Sigmoid colon (tissue), 7 donors: ENCODE measurements around the gene NIPA2. TPM values are rescaled to one million over a fixed set of nuclear protein-coding genes. Genes with fewer than 3 reads are reported as not detected.

Source experiments
- DNase-seq: peaks from one replicate; pipeline ENCODE4 v3.0.0-alpha.2; 2019
- H3K27ac ChIP-seq, 4 donors: fragments of 200-600 bp; sonication (generic); one replicate each; pipeline ENCODE4 v1.5.1; 2016 to 2019; ENCODE audit warnings: mild to moderate bottlenecking in 1 of 4
- H3K27me3 ChIP-seq, 3 donors: fragments of 200-600 bp; sonication (generic); one replicate each; pipeline ENCODE4 v1.5.1; 2019; ENCODE audit warnings: mild to moderate bottlenecking in 1 of 3
- H3K36me3 ChIP-seq, 4 donors: fragments of 200-600 bp; sonication (generic); one replicate each; pipeline ENCODE4 v1.5.1; 2016 to 2019
- H3K4me1 ChIP-seq, 4 donors: fragments of 200-600 bp; sonication (generic); one replicate each; pipeline ENCODE4 v1.5.1; 2017 to 2019
- H3K4me3 ChIP-seq, 4 donors: fragments of 200-600 bp; sonication (generic); one replicate each; pipeline ENCODE4 v1.5.1; 2017 to 2019; ENCODE audit warnings: mild to moderate bottlenecking in 2 of 4, moderate library complexity in 1 of 4
- H3K9me3 ChIP-seq, 4 donors: fragments of 200-600 bp in 3 of 4; sonication (generic) in 3 of 4; one replicate each; pipeline versions ENCODE4 v1.5.1 to v1.6.1; 2013 to 2019
- EP300 ChIP-seq, 4 donors: sonication (generic); formaldehyde crosslinking; IDR thresholded peaks; one replicate each; pipeline ENCODE4 v1.6.1; 2017; ENCODE audit warnings: antibody characterized with exemption in 4 of 4
- POLR2A ChIP-seq, 2 donors: fragments of 450-650 bp; IDR thresholded peaks; one replicate each; pipeline ENCODE4 v1.6.1; 2016; ENCODE audit warnings: antibody characterized with exemption in 2 of 2, mild to moderate bottlenecking in 2 of 2, moderate library complexity in 2 of 2
- POLR2AphosphoS5 ChIP-seq, 4 donors: sonication (generic); formaldehyde crosslinking; IDR thresholded peaks; one replicate each; pipeline ENCODE4 v1.6.1; 2017; ENCODE audit warnings: antibody characterized with exemption in 4 of 4
- WGBS, 2 donors: extraction: QIAGEN DNeasy Blood & Tissue Kit; methylation state at CpG; one replicate each; pipeline ENCODE4 v1.1.7; 2013; 5-methylcytosine and 5-hydroxymethylcytosine counted together
- intact Hi-C: fragments of 100-400 bp; cut with DNase I; formaldehyde crosslinking; loops from one replicate; pipeline ENCODE4 v1.15.1; 2023
- polyA plus RNA-seq, 3 donors: library from polyadenylated mRNA; stranded (reverse); fragments of 200-250 nt; gene quantifications; one replicate each; pipeline ENCODE4 v1.2.3, GENCODE V29; 2013
- total RNA-seq, 4 donors: library from RNA; depleted of rRNA; stranded (reverse); fragments of >200 nt; gene quantifications; one replicate each; pipeline ENCODE4 v1.1.0, GENCODE V29; 2016
- TF ChIP-seq, protein P1 (sequence below), 4 experiments: fragments of 450-650 bp in 3 of 4; fragments of 200-600 bp in 1 of 4; IDR thresholded peaks; one replicate each; pipeline ENCODE4 v1.5.1; 2016 to 2019; ENCODE audit warnings: antibody characterized with exemption in 4 of 4, mild to moderate bottlenecking in 3 of 4, moderate library complexity in 2 of 4
- donor health status: healthy with polysubstance abuse.
- donor health status: Bipolar disorder and iron deficiency.
- donor health status: healthy.

NIPA2 gene
- total and polyA plus RNA-seq, 7 donors, result 15.0 to 47.1 (median 25.5) TPM

DNA sequence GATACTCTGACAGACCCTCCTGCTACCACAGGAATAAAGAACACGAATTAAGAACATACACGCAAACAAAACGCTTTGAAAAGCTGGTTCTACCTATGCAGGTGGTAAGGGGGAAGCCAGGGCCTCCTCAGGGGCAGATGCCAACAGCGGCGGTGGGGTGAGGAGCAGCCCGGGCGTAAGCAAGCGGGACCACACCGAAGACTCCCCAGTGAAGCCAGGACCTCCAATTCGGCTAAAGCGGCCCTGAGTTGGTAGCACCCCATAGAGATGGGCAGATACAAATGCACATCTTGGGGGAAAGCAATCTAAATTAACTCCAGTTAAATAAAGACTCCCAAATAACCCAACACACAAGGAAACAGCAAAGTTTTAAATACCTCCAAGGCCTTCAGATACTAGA, 32.4 kb downstream of the NIPA2 start:
- Histone ChIP-seq H3K36me3 (peaks cover 17 to 98% (median 66%) of the 10 kb centered on the region in 4 donors), H3K27me3 (no peaks in the 10 kb centered on the region), H3K4me1 (peaks cover 0 to 11% (median 3%) of the 10 kb centered on the region in 4 donors), H3K27ac (no peak overlapping the region), H3K9me3 (no peaks in the 10 kb centered on the region), H3K4me3 (no peak overlapping the region)
- no peak for TF ChIP-seq POLR2AphosphoS5 (IDR thresholded peaks at IDR 0.05)
- no peak for TF ChIP-seq POLR2A (IDR thresholded peaks at IDR 0.05)
- TF ChIP-seq EP300 (IDR thresholded peaks at IDR 0.05), result no peak
- TF ChIP-seq, protein P1, sequence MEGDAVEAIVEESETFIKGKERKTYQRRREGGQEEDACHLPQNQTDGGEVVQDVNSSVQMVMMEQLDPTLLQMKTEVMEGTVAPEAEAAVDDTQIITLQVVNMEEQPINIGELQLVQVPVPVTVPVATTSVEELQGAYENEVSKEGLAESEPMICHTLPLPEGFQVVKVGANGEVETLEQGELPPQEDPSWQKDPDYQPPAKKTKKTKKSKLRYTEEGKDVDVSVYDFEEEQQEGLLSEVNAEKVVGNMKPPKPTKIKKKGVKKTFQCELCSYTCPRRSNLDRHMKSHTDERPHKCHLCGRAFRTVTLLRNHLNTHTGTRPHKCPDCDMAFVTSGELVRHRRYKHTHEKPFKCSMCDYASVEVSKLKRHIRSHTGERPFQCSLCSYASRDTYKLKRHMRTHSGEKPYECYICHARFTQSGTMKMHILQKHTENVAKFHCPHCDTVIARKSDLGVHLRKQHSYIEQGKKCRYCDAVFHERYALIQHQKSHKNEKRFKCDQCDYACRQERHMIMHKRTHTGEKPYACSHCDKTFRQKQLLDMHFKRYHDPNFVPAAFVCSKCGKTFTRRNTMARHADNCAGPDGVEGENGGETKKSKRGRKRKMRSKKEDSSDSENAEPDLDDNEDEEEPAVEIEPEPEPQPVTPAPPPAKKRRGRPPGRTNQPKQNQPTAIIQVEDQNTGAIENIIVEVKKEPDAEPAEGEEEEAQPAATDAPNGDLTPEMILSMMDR (IDR thresholded peaks at IDR 0.05), result no peak
- intact Hi-C loops, result no loop called here
- no peak for DNase-seq
- 97 to 98% methylated on average over 11 of the region's 11 CpGs for WGBS, 2 donors

DNA sequence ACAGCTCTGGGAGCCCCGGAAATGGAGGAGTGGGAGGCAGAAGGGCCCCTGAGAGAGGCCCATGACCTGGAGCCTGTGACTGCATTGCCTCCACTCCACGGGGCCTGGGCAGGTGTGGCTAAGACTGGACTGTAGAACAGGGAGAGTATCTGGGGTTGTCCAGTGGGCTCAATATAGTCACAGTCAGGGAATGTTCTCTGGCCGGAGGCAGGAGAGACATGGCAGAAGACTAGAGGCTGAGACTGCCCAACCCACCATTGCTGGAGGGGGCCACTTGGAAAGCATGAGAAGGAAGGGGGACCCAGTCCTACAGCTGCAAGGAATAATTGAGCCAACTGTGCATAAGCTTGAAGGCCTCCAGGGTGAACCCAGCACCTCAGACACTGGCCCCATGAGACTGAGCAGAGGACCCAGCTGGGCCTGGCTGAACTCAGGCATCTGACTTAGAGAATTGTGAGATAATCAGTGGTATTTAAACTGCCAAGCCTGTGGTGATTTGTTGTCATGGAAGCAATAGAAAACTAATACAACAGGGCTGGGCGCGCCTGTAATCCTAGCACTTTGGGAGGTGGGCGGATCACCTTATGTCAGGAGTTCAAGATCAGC, 33.1 kb downstream of the NIPA2 start:
- no peak for DNase-seq
- Histone ChIP-seq H3K27me3 (no peaks in the 10 kb centered on the region), H3K27ac (no peak overlapping the region), H3K9me3 (no peaks in the 10 kb centered on the region), H3K36me3 (peaks cover 17 to 98% (median 66%) of the 10 kb centered on the region in 4 donors), H3K4me1 (peaks cover 0 to 11% (median 3%) of the 10 kb centered on the region in 4 donors), H3K4me3 (no peak overlapping the region)
- intact Hi-C loops, result no loop called here
- WGBS, 2 donors, result 96 to 97% methylated on average over 6 of the region's 6 CpGs
- TF ChIP-seq POLR2A (IDR thresholded peaks at IDR 0.05) (no peak), POLR2AphosphoS5 (IDR thresholded peaks at IDR 0.05) (no peak), EP300 (IDR thresholded peaks at IDR 0.05) (no peak)
- TF ChIP-seq, protein P1 (IDR thresholded peaks at IDR 0.05), result no peak

DNA sequence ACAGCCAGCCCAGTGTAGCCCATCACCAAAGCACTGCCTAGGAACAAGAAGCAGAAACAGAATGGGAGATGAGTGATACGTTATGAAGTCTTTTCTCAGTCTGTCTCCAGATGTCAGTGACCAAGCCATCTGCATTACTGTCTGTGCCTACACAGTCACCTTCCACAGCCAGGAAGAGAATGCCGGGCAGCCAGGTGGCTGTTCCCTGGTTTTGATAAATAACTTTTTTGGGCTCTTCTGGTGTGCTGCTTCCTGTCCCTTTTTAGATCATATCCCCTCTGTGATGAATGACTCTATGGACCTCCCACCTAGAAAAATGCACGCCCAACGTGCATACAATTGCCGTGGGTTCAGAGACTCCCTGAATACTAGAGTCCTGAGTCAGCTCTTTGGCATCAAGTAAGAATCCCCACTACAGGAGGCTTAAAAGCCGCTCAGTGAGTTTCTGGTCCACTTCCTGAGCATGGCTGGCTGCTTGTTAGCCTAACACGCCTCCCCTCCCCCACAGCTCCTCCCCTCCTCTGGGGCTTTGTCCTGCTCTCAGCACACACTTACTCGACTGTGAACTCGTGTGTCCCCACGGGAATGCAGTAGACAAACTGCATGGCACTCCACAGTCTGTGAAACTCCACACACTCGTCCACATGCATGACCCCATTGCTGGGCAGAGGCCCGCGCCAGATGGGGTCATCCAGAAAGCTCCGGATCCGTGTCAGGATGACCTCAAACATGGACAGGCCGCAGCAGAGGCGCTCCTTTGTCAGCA, 34.7 kb downstream of the NIPA2 start:
- Histone ChIP-seq H3K9me3 (no peaks in the 10 kb centered on the region), H3K27ac (no peak overlapping the region), H3K4me3 (no peak overlapping the region), H3K36me3 (peaks cover 20 to 100% (median 71%) of the 10 kb centered on the region in 4 donors), H3K4me1 (peaks cover 0 to 11% (median 3%) of the 10 kb centered on the region in 4 donors), H3K27me3 (no peaks in the 10 kb centered on the region)
- TF ChIP-seq POLR2AphosphoS5 (IDR thresholded peaks at IDR 0.05) (no peak), POLR2A (IDR thresholded peaks at IDR 0.05) (no peak), EP300 (IDR thresholded peaks at IDR 0.05) (no peak)
- TF ChIP-seq, protein P1 (IDR thresholded peaks at IDR 0.05), result no peak
- intact Hi-C loops, result no loop called here
- no peak for DNase-seq
- 86 to 95% methylated on average over 17 of the region's 17 CpGs for WGBS, 2 donors

DNA sequence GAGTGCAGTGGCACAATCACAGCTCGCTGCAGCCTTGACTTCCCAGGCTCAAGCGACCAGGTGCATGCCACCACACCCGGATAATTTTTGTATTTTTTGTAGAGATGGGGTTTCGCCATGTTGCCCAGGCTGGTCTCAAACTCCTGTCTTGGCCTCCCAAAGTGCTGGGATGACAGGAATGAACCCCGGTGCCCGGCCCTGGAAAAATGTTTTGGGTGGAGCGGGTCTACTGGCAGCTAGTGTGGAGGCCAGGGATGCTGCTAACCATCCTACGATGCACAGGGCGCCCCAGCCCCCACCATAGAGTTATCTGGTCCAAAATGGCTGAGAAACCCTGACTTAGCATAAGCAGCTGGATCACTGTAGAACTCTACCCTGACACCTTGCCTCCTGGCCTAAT, 35.4 kb downstream of the NIPA2 start:
- intact Hi-C loops, result no loop called here

More for the DNA sequence above, 35.4 kb downstream of the NIPA2 start:
- TF ChIP-seq, protein P1 (IDR thresholded peaks at IDR 0.05), result no peak
- TF ChIP-seq POLR2AphosphoS5 (IDR thresholded peaks at IDR 0.05), result no peak
- TF ChIP-seq EP300 (IDR thresholded peaks at IDR 0.05), result no peak
- TF ChIP-seq POLR2A (IDR thresholded peaks at IDR 0.05), result no peak
- Histone ChIP-seq H3K27ac (no peak overlapping the region), H3K9me3 (no peaks in the 10 kb centered on the region), H3K36me3 (peaks cover 19 to 100% (median 72%) of the 10 kb centered on the region in 4 donors), H3K4me3 (no peak overlapping the region), H3K27me3 (no peaks in the 10 kb centered on the region), H3K4me1 (peaks cover 0 to 6% (median 2%) of the 10 kb centered on the region in 4 donors)
- 93 to 97% methylated on average over 9 of the region's 9 CpGs for WGBS, 2 donors
- DNase-seq, result no peak
